ENCODE results near the gene PRKCE.

The PRKCE gene

GRCh38 chr2:45722477-45722876 lies 71.0 kb downstream of the PRKCE start:
- no peak for DNase-seq (ENCODE audit: extremely low read depth in 1 of 2, low read depth in 1 of 2)

- no peak for DNase-seq (ENCODE audit: extremely low read depth in 1 of 2, low read depth in 1 of 2)
Measured at GRCh38 chr2:45723857-45724256, 72.4 kb downstream of the PRKCE start.

- DNase-seq (ENCODE audit: extremely low read depth in 1 of 2, low read depth in 1 of 2) = no peak
Measured at GRCh38 chr2:45724335-45724734, 72.9 kb downstream of the PRKCE start.

GRCh38 chr2:45725731-45726130 lies 74.3 kb downstream of the PRKCE start:
- no peak for DNase-seq (ENCODE audit: extremely low read depth in 1 of 2, low read depth in 1 of 2)

GRCh38 chr2:45726188-45726587 lies 74.7 kb downstream of the PRKCE start:
- no peak for DNase-seq (ENCODE audit: extremely low read depth in 1 of 2, low read depth in 1 of 2)

- DNase-seq (ENCODE audit: extremely low read depth in 1 of 2, low read depth in 1 of 2) = no peak
Measured at GRCh38 chr2:45728458-45728942, 77.0 kb downstream of the PRKCE start.

GRCh38 chr2:45729753-45730512 lies 78.5 kb downstream of the PRKCE start:
- no peak for DNase-seq (ENCODE audit: extremely low read depth in 1 of 2, low read depth in 1 of 2)

- DNase-seq (ENCODE audit: extremely low read depth in 1 of 2, low read depth in 1 of 2) = no peak
Measured at GRCh38 chr2:45731141-45731540, 79.7 kb downstream of the PRKCE start.

GRCh38 chr2:45732436-45732835 lies 81.0 kb downstream of the PRKCE start:
- no peak for DNase-seq (ENCODE audit: extremely low read depth in 1 of 2, low read depth in 1 of 2)

- no peak for DNase-seq (ENCODE audit: extremely low read depth in 1 of 2, low read depth in 1 of 2)
Measured at GRCh38 chr2:45732946-45733345, 81.5 kb downstream of the PRKCE start.

- DNase-seq (ENCODE audit: extremely low read depth in 1 of 2, low read depth in 1 of 2) = no peak
Measured at GRCh38 chr2:45734336-45734735, 82.9 kb downstream of the PRKCE start.

- no peak for DNase-seq (ENCODE audit: extremely low read depth in 1 of 2, low read depth in 1 of 2)
Measured at GRCh38 chr2:45734952-45735351, 83.5 kb downstream of the PRKCE start.

GRCh38 chr2:45736757-45737704 lies 85.6 kb downstream of the PRKCE start:
- DNase-seq (ENCODE audit: extremely low read depth in 1 of 2, low read depth in 1 of 2) = no peak

- DNase-seq (ENCODE audit: extremely low read depth in 1 of 2, low read depth in 1 of 2) = no peak
Measured at GRCh38 chr2:45739796-45740485, 88.5 kb downstream of the PRKCE start.

- no peak for DNase-seq (ENCODE audit: extremely low read depth in 1 of 2, low read depth in 1 of 2)
Measured at GRCh38 chr2:45741161-45741850, 89.8 kb downstream of the PRKCE start.

- no peak for DNase-seq (ENCODE audit: extremely low read depth in 1 of 2, low read depth in 1 of 2)
Measured at GRCh38 chr2:45743531-45744396, 92.3 kb downstream of the PRKCE start.

- no peak for DNase-seq (ENCODE audit: extremely low read depth in 1 of 2, low read depth in 1 of 2)
Measured at GRCh38 chr2:45745231-45745630, 93.8 kb downstream of the PRKCE start.

GRCh38 chr2:45746888-45747287 lies 95.4 kb downstream of the PRKCE start:
- DNase-seq (ENCODE audit: extremely low read depth in 1 of 2, low read depth in 1 of 2) = no peak

GRCh38 chr2:45747363-45747762 lies 95.9 kb downstream of the PRKCE start:
- DNase-seq (ENCODE audit: extremely low read depth in 1 of 2, low read depth in 1 of 2) = no peak

GRCh38 chr2:45748239-45748638 lies 96.8 kb downstream of the PRKCE start:
- DNase-seq (ENCODE audit: extremely low read depth in 1 of 2, low read depth in 1 of 2) = no peak
